Neutrophil (primary cell): ENCODE measurements around the gene RRM2.

Source experiments
- H3K27ac ChIP-seq: fragments of 200-600 bp; sonication (generic); 2 replicates; pipeline ENCODE4 v1.5.1; 2016; ENCODE audit warnings: mild to moderate bottlenecking, moderate library complexity
- H3K27me3 ChIP-seq: fragments of 200-600 bp; sonication (generic); 2 replicates; pipeline ENCODE4 v1.6.0; 2016; ENCODE audit warnings: mild to moderate bottlenecking
- H3K36me3 ChIP-seq: fragments of 200-600 bp; sonication (generic); 2 replicates; pipeline ENCODE4 v1.5.1; 2017
- H3K4me1 ChIP-seq, 2 experiments: fragments of 200-600 bp in 1 of 2; sonication (generic) in 1 of 2; 1 replicate in 1 of 2; 2 replicates in 1 of 2; pipeline versions ENCODE4 v1.5.1 to v1.6.1; 2013 to 2016; ENCODE audit warnings: low read depth in 1 of 2, low read length in 1 of 2, mild to moderate bottlenecking in 1 of 2, moderate library complexity in 1 of 2; ENCODE audit not compliant: control insufficient read depth in 1 of 2, insufficient read depth in 1 of 2
- H3K4me3 ChIP-seq, 2 experiments: fragments of 200-600 bp in 1 of 2; sonication (generic) in 1 of 2; 1 replicate in 1 of 2; 2 replicates in 1 of 2; pipeline ENCODE4 v1.5.1; 2013 to 2016; ENCODE audit warnings: low read depth in 1 of 2, low read length in 1 of 2, mild to moderate bottlenecking in 1 of 2, moderate library complexity in 1 of 2
- H3K9me3 ChIP-seq: fragments of 200-600 bp; sonication (generic); 2 replicates; pipeline ENCODE4 v1.5.1; 2016
- TF ChIP-seq, protein P1 (sequence below): fragments of 200-600 bp; sonication (generic); IDR thresholded peaks from 2 replicates; pipeline ENCODE4 v1.5.1; 2016; ENCODE audit warnings: antibody characterized with exemption

RRM2 gene

GRCh38 chr2:10166676-10167292 lies 44.2 kb downstream of the RRM2 start:
- Histone ChIP-seq H3K27ac (no peak overlapping the region), H3K9me3 (no peaks in the 10 kb centered on the region), H3K4me3 (no peak overlapping the region), H3K4me1 (no peaks in the 10 kb centered on the region), H3K27me3 (no peaks in the 10 kb centered on the region), H3K36me3 (peaks cover 70% of the 10 kb centered on the region)
- TF ChIP-seq, protein P1, sequence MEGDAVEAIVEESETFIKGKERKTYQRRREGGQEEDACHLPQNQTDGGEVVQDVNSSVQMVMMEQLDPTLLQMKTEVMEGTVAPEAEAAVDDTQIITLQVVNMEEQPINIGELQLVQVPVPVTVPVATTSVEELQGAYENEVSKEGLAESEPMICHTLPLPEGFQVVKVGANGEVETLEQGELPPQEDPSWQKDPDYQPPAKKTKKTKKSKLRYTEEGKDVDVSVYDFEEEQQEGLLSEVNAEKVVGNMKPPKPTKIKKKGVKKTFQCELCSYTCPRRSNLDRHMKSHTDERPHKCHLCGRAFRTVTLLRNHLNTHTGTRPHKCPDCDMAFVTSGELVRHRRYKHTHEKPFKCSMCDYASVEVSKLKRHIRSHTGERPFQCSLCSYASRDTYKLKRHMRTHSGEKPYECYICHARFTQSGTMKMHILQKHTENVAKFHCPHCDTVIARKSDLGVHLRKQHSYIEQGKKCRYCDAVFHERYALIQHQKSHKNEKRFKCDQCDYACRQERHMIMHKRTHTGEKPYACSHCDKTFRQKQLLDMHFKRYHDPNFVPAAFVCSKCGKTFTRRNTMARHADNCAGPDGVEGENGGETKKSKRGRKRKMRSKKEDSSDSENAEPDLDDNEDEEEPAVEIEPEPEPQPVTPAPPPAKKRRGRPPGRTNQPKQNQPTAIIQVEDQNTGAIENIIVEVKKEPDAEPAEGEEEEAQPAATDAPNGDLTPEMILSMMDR, result no peak

- no peaks in the 10 kb centered on the region for H3K9me3 ChIP-seq
- H3K27me3 ChIP-seq, result no peaks in the 10 kb centered on the region
- H3K36me3 ChIP-seq, result peaks cover 65% of the 10 kb centered on the region
- H3K4me3 ChIP-seq, result no peak overlapping the region
- no peaks in the 10 kb centered on the region for H3K4me1 ChIP-seq
- H3K27ac ChIP-seq, result no peak overlapping the region
- TF ChIP-seq, protein P1, result no peak
Observed at GRCh38 chr2:10167316-10167715, 44.8 kb downstream of the RRM2 start.

DNA sequence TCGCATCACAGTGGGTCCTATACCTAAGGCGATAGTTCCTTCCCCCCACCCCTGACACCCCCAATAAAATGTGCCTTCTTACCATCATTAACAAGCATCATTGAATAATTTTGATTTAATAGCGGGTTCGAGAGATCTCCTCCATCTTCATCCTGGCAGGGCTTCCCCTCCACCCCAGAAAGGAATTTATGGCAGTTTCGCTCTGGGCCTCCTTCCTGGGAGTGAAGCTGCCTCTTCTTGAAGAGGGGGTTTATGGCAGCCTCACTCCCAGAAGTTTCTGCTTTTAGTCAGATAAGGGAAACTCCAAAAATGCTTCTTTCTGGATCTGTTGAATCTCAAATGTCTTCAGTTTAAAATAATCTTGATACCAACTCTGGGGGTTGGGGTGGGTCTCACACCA lies 45.7 kb downstream of the RRM2 start:
- TF ChIP-seq, protein P1, result no peak
- Histone ChIP-seq H3K27ac (no peak overlapping the region), H3K4me1 (no peaks in the 10 kb centered on the region), H3K36me3 (peaks cover 65% of the 10 kb centered on the region), H3K27me3 (no peaks in the 10 kb centered on the region), H3K4me3 (no peak overlapping the region), H3K9me3 (no peaks in the 10 kb centered on the region)

DNA sequence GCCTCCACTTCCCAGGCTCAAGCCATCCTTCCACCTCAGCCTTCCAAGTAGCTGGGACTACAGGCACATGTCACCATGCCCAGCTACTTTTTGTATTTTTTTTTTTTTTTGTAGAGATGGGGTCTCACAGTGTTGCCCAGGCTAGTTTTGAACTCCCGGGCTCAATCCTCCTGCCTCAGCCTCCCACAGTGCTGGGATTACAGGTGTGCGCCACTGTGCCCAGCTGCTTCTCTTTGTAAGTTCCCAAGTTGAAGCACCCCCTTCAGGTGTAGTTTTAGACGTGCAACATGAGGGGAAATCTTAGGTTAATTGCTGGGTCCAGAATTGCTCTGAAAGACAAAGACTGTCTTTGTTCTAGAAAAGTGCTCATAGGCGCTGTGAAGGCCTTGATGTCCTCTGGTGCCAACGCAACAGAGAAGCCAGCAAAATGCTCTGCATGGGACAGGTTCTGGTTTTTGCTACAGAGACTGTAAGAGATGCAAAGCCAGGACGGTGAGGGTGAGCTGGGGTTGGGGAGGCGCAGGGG lies 46.6 kb downstream of the RRM2 start:
- no peak overlapping the region for H3K27ac ChIP-seq

GRCh38 chr2:10169581-10169980 lies 47.0 kb downstream of the RRM2 start:
- peaks cover 68% of the 10 kb centered on the region for H3K36me3 ChIP-seq
- no peaks in the 10 kb centered on the region for H3K9me3 ChIP-seq
- H3K4me3 ChIP-seq, result no peak overlapping the region
- TF ChIP-seq, protein P1, result no peak
- H3K27ac ChIP-seq, result no peak overlapping the region
- no peaks in the 10 kb centered on the region for H3K4me1 ChIP-seq
- no peaks in the 10 kb centered on the region for H3K27me3 ChIP-seq

More for the DNA sequence above, 46.6 kb downstream of the RRM2 start:
- H3K4me3 ChIP-seq, result no peak overlapping the region
- TF ChIP-seq, protein P1, result no peak
- H3K9me3 ChIP-seq, result no peaks in the 10 kb centered on the region
- H3K36me3 ChIP-seq, result peaks cover 71% of the 10 kb centered on the region
- no peaks in the 10 kb centered on the region for H3K4me1 ChIP-seq
- no peaks in the 10 kb centered on the region for H3K27me3 ChIP-seq
